Ovary (tissue), 9 donors: ENCODE results near the gene RIMS1. TPM values are rescaled to one million over a fixed set of nuclear protein-coding genes. Genes with fewer than 3 reads are reported as not detected.
A peak's percentile ranks its signal among the peaks of the same experiment; 100 is the strongest.

Source experiments
- DNase-seq, 5 donors: peaks; one replicate each; pipeline ENCODE4 v3.0.0-alpha.2; 2019 to 2020
- H3K27ac ChIP-seq, 2 donors: fragments of 200-600 bp; one replicate each; pipeline versions ENCODE4 v1.5.1 to v1.8.0; 2019 to 2022
- H3K27me3 ChIP-seq: fragments of 200-600 bp; one replicate; pipeline ENCODE4 v1.8.0; 2022
- H3K36me3 ChIP-seq: fragments of 200-600 bp; sonication (generic); one replicate; pipeline ENCODE4 v1.5.1; 2019
- H3K4me1 ChIP-seq: one replicate; pipeline ENCODE4 v1.8.1; 2013; ENCODE audit warnings: mild to moderate bottlenecking, moderate library complexity; ENCODE audit not compliant: insufficient read depth
- H3K4me3 ChIP-seq: fragments of 200-600 bp; sonication (generic); one replicate; pipeline ENCODE4 v1.5.1; 2017
- H3K9me3 ChIP-seq, 2 donors: fragments of 200-600 bp in 1 of 2; sonication (generic) in 1 of 2; one replicate each; pipeline versions ENCODE4 v1.5.1 to v1.8.1; 2013 to 2019; ENCODE audit warnings: mild to moderate bottlenecking in 1 of 2, moderate library complexity in 1 of 2
- CTCF ChIP-seq, 3 donors: fragments of 450-650 bp in 2 of 3; fragments of 200-600 bp in 1 of 3; IDR thresholded peaks; one replicate each; pipeline versions ENCODE4 v1.5.1 to v1.8.0; 2016 to 2022; ENCODE audit warnings: antibody characterized with exemption in 3 of 3, mild to moderate bottlenecking in 1 of 3
- EP300 ChIP-seq: sonication (generic); formaldehyde crosslinking; IDR thresholded peaks from one replicate; pipeline ENCODE4 v1.6.1; 2017; ENCODE audit warnings: antibody characterized with exemption
- POLR2A ChIP-seq: fragments of 450-650 bp; IDR thresholded peaks from one replicate; pipeline ENCODE4 v1.6.1; 2017; ENCODE audit warnings: antibody characterized with exemption, mild to moderate bottlenecking, moderate library complexity
- WGBS, 3 donors: extraction: QIAGEN DNeasy Blood & Tissue Kit in 1 of 3; methylation state at CpG; one replicate each; pipeline versions ENCODE4 v1.1.5 to v1.1.7; 2013 to 2017; 5-methylcytosine and 5-hydroxymethylcytosine counted together
- intact Hi-C, 4 donors: fragments of 100-400 bp; cut with DNase I; formaldehyde crosslinking; loops; one replicate each; pipeline versions ENCODE4 v1.11.0 to v1.15.1; 2022 to 2023
- polyA plus RNA-seq, 2 donors: library from polyadenylated mRNA; stranded (reverse); fragments of 200-250 nt in 1 of 2; fragments of 350-450 nt in 1 of 2; fragmentation: Illumina TruSeq in 1 of 2; extraction: RNeasy Lipid Tissue Mini Kit (QIAGEN cat#74804) in 1 of 2; gene quantifications; one replicate each; pipeline ENCODE4 v1.2.3, GENCODE V29; 2013 to 2014
- total RNA-seq, 7 donors: library from RNA; depleted of rRNA in 2 of 7; stranded (reverse); fragments of >200 nt in 2 of 7; fragmentation: NEBNext Ultra II Directional in 3 of 7; extraction: Animal tissue kit (Norgen Biotek cat#: 25700) in 3 of 7; gene quantifications; one replicate each; pipeline versions ENCODE4 v1.1.0 to v1.2.4, GENCODE V29; 2016 to 2023
- donor health status: DM: no; HTN: no; CAD: no; lungs with moderate emphysema.
- donor health status: DM: no; HTN: no; CAD: no.
- donor health status: Bipolar disorder and iron deficiency.
- donor health status: DM: yes; HTN: yes; CAD: no.
- donor health status: DM: no; HTN: no; CAD: no.
- donor health status: DM: yes; HTN: yes; CAD: no.

The RIMS1 gene
- total and polyA plus RNA-seq, 9 donors, result 0.20 to 1.3 (median 0.33) TPM; not detected in 1

GRCh38 chr6:72406517-72406916 lies 520.2 kb downstream of the RIMS1 start:
- Histone ChIP-seq H3K9me3 (no peaks in the 10 kb centered on the region), H3K4me3 (no peak overlapping the region), H3K27me3 (no peaks in the 10 kb centered on the region), H3K27ac (no peak overlapping the region), H3K36me3 (no peaks in the 10 kb centered on the region), H3K4me1 (no peaks in the 10 kb centered on the region)
- TF ChIP-seq CTCF (IDR thresholded peaks at IDR 0.05) (no peak), POLR2A (no peak), EP300 (no peak)
- 72 to 80% (median 75%) methylated on average over 2 of the region's 2 CpGs for WGBS, 3 donors
- DNase-seq, result no peak
- intact Hi-C loops, result no loop called here

DNA sequence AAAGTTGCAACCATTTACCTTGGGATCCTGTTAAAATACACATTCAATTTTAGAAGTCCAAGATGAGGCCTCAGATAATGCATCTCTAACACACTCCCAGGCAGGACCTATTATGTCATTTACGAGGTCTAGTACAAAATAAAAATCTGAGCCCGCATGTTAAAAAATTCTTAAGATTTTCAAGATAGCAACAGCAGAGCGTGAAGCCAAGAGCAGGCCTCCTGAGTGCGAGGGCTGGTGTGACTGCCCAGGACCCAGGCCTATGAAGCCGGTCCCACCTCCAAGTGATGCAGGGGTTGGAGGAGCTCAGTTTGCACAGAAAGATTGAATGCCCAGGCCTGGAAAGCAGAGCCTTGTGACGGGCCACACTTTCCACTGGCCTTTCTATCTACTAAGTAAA lies 524.4 kb downstream of the RIMS1 start:
- no peak for TF ChIP-seq CTCF (IDR thresholded peaks at IDR 0.05)
- TF ChIP-seq EP300, result no peak
- Histone ChIP-seq H3K4me1 (no peaks in the 10 kb centered on the region), H3K27ac (no peak overlapping the region), H3K36me3 (no peaks in the 10 kb centered on the region), H3K27me3 (no peaks in the 10 kb centered on the region), H3K9me3 (no peaks in the 10 kb centered on the region), H3K4me3 (no peak overlapping the region)
- DNase-seq, result no peak
- WGBS, 3 donors, result 79 to 80% (median 79%) methylated on average over 6 of the region's 6 CpGs
- intact Hi-C loops, result loop anchor here in 1 of 4 donors (10.0 kb wide), 1 partner anchor 914 kb away; no protein-coding TSS in a partner anchor

GRCh38 chr6:72411872-72412708 lies 525.7 kb downstream of the RIMS1 start:
- no peaks in the 10 kb centered on the region for H3K4me1 ChIP-seq
- WGBS, 3 donors, result 7 to 9% (median 9%) methylated on average over 7 of the region's 7 CpGs
- H3K4me3 ChIP-seq, result no peak overlapping the region
- no peaks in the 10 kb centered on the region for H3K36me3 ChIP-seq
- H3K9me3 ChIP-seq, result no peaks in the 10 kb centered on the region
- intact Hi-C loops, result loop anchor here in 1 of 4 donors (10.0 kb wide), 1 partner anchor 913 kb away; no protein-coding TSS in a partner anchor
- DNase-seq, result peak; percentile 37 to 81 (median 67)
- H3K27ac ChIP-seq, result no peak overlapping the region
- no peaks in the 10 kb centered on the region for H3K27me3 ChIP-seq
- no peak for TF ChIP-seq POLR2A
- TF ChIP-seq CTCF (IDR thresholded peaks at IDR 0.05), result peak; percentile 75 to 97 (median 92)
- TF ChIP-seq EP300, result no peak

DNA sequence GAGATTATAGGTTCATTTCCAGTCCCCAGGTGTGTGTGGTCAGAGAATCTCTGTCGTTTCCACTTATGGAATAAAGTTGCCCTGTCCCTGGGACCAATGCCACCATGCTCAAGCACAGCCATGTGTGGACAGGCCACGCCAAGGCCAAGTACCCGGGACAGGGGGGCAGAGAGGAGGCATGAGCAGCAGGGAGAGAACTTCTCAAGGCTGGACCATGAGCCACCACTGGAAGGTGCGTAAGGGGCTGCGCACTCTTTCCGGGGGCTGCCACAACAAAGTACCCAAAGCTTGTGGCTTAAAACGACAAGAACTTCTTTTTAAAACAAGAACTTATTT lies 526.3 kb downstream of the RIMS1 start:
- WGBS, 3 donors, result 76 to 79% (median 78%) methylated on average over 7 of the region's 7 CpGs
- intact Hi-C loops, result loop anchor here in 1 of 4 donors (10.0 kb wide), 1 partner anchor 912 kb away; no protein-coding TSS in a partner anchor

More for the DNA sequence above, 526.3 kb downstream of the RIMS1 start:
- no peak for DNase-seq
- TF ChIP-seq CTCF (IDR thresholded peaks at IDR 0.05) (no peak), EP300 (no peak), POLR2A (no peak)
- no peaks in the 10 kb centered on the region for H3K36me3 ChIP-seq
- no peak overlapping the region for H3K4me3 ChIP-seq
- H3K27ac ChIP-seq, result no peak overlapping the region
- H3K4me1 ChIP-seq, result no peaks in the 10 kb centered on the region
- H3K27me3 ChIP-seq, result no peaks in the 10 kb centered on the region
- no peaks in the 10 kb centered on the region for H3K9me3 ChIP-seq
